Measurements from ENCODE around the gene LPO.

LPO gene

DNA sequence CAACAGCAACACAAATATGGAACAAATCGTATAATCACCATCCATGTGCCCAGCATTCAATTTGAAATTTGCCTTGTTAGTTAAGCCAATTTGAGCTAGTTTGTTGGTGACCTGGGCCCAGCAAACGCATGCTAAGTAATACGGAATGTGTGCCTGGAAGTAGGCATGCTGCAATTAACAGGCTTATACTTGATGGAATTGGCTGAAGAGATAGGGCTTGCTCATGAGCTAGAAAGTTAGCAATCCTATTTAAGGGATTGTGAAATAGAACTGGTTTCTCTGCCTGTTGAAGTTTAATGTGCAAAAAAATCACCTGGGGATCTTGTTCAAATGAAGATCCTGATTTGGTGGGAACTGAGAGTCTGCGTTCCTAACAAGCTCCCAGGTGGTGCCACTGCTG lies 8.5 kb upstream of the LPO start:
- no peak for DNase-seq

DNA sequence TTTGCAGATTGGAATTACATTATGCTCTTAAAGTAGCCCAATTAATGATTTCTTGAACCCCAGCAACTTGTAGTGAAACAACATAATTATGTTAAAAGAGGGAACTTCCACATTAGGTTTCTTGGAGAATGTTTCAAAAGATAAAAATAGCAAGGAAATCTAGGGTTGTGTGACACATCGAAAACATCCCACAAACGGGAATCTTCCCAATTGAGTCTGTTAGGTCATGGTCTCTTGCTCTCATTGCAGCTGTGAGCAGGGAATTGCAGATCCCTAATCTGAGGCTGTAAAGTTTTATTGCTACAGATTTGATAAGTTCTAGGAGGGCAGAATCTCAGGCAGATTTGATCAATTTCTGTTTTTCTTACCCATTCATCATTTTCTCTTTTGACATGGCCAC lies 6.7 kb upstream of the LPO start:
- no peak for DNase-seq

DNA sequence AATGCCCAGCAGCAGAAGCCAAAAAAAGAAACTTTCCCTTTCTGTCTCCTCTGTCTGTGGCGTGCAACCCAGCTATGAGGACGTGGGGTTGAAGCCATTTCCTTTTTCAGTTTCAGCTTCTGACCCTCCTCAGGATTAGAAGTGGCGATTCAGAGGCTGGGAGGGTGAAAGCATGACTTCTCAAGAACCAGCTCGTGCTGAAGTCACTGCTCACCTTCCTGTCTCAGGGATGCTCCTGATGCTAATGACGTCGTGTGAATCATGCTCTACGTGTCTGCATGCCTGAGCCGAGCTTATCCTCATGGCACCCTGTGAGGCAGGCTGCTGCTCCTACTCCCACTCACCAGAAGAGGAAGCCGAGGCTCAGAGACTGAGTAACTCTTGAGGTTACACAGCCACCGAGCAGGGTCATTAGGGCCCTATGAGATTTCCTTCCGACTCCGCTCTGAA lies 5.7 kb upstream of the LPO start:
- no peak for DNase-seq

DNA sequence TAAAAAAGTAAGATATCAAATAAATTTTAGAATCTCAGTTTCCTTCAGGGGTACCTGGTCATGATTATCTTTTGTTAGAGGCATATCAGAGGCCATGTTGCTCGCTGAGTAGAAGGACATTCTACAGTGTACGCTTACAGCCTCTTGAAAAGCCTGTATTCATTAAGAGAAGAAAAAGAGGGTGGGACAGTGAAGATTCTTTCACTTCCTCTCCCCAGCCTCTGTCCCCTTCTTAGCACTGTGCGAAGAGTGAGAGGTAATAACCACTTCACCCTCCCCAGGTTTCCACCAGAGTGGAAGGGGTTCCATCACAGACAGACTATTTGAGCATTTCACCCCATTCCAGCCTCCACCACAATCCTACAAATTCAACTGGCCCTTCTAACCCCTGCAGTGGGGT lies 4.8 kb upstream of the LPO start:
- DNase-seq = no peak

DNA sequence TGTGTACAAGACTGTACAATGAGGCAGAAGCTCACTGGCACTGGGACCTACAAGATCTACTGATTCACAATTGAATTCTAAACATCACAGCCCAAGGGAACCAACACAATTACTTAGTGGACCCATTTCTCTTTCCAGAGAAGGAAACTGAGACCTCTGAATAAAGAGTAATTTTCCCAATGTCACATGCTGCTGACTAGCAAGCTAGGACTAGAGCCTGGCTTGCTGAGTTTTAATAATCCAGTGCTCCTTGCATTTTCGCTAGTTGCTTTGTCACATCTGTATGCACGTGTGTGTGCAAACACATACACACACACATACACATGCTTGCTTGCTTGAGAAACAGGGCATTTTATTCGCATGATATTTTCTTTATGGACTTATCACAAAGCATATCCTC lies 3.9 kb upstream of the LPO start:
- DNase-seq = no peak

DNA sequence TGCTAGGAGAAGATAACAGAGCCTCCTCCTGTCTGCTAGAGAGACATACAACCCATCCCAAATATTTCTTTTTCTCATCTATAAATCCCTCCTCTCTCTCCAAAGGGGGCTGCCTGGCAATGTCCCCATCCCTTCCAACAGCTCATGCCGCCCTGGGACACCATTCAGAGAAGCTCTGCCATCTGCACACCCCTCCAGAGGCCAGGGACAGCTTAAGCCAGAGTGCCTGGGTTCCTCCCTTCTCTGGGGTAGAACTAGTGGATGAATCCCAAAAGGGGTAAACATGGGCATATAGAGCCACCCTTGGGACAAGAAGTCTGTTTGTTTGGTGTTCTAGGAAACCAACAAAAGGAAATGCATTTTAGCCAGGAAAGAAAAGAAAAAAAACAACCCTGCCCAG lies 2.6 kb upstream of the LPO start:
- DNase-seq = no peak

DNA sequence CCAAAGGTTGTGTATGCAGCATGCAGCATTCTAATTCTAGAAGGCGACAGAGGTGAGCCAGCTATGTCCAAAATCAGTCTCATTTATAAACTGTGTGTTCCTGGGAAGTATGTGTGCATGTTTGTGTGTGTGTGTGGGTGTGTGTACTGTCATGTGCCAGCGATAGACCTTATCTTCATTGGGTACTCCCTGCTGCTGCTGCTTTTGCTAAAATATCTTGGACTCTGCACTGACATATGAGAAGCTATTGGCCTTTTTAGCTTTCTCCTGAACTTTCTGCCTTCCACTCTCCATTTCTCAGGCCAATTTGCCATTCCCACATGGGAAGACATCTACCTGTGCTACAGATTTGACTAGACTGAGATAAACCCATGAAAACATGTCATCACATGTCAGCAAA lies 2.0 kb upstream of the LPO start:
- DNase-seq = no peak

DNA sequence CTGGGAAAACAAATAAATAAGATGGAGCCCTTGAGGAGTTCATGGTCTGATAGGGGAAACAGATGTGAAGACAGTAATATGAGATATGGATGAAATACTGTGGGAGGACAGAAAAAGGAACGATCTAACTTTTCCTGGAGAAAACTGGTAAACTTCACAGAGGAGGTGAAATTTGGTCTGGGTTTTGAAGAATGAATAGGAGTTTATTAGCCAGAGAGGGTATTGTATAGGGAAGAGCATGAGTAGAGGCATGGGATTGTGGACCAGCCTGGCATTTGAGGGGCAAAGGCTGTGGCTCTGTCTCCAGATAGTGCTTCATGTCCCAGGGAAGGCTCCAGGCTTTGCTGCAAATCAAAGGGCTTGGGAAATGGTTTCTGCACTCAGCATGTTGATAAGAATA lies 1.6 kb downstream of the LPO start:
- DNase-seq = no peak

DNA sequence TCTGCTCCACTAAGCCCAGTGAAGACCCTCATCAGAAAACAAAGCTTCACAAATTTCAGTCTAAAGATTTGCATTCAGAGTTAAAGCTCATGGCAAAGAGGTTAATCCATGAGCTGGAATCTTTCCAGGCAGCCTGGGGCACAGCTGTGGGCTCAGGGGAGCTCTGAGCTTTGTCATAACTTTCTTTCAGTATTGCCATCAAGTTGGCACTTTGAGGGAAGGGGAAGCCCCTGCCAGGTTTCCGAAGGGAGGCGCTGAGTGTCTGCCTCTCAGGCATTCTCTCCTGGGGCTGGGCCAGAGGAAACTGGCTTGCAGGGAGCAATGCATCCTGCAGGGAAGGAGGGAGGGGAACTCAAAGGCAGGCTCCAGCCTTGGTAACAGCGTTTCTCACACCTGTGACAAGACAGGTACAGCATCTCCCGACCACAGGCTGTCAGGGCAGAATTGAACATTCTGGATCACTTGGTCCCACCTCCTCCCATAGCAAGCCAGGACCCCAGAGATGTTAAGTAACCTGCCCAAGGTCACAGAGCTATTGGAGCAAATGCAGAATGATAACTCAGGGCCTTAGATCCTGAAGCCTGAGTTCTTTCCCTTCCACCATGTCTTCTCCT lies 3.9 kb downstream of the LPO start:
- DNase-seq = no peak

DNA sequence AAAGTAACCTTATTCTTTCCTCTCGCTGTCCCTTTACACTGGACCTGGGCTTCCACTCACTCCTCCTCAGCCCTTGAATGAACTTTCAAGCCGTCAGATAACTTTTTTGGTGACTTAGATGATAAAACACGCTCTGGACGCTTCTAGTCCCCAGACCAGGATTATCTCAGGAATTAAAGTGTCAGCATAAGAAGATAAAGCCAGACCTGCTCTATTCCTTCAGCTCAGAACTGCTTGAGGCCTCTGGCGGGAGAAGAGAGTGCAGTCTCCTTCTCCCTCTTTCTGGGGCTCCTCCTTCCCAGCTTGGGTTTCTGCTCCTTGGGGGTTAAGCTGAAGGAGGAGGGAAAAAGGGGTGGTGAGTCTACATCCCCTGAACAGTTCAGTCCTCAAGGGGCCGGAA lies 6.6 kb downstream of the LPO start:
- no peak for DNase-seq

DNA sequence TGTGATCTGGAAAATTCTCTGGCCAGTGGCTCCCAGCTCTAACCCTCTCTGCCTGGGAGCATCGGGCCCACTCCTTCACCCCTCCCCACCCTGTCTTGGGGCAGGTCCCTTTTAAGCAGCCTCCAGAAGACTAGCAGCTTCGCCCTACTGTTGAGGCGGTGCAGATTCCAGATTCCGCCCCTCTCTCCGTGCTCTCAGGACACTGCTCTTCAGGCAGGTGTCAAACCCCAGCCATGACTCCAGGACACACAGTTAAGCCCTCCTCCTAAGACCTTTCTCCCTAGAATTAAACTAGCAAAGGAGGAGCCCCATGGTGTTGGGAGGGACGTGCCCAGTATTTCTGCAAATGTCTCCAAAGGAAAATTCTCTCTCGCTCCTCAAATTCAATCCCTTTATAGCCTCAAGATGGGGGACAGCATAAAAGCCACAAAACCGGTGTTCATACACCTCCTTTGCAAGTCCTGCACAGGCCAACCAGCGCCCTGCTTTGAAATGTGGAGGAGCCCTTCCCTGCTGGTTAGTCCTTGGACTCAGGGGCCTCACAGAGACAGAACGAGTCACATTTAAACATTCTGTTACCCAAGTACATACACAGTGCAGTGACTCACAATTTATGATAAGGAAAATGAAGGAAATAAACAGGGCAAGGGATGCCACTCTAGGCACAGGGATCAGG lies 7.2 kb downstream of the LPO start:
- DNase-seq = no peak

DNA sequence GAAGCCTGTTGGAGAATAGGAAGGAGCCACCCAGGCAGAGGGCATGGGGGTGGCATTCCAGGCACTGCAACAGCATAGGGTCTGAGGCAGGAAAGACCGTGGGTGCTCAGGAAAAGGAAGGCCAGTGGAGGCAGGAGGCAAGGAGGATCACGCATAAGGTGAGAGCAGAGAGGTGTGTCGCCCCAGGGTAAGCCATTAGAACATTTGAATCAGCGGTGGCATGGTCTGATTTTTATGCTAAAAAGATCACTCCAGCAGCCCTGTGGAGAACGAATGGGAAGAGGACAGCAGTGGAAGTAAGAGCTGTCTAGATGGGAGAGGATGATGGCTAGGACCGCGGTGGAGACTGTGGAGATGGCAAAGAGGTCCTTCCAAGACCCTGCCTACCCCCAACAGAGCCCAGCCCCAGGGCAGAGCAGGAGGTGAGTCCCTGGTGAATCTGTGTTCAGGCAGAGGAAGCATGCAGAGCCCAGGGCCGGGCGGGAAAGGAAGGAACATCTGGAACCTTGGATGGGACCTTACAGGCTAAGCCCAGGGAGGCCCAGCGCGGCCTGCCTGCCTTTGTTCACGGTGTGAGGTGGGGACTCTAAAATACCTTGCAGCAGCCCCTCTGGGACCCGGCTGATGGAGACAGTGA lies 7.8 kb downstream of the LPO start:
- no peak for DNase-seq

DNA sequence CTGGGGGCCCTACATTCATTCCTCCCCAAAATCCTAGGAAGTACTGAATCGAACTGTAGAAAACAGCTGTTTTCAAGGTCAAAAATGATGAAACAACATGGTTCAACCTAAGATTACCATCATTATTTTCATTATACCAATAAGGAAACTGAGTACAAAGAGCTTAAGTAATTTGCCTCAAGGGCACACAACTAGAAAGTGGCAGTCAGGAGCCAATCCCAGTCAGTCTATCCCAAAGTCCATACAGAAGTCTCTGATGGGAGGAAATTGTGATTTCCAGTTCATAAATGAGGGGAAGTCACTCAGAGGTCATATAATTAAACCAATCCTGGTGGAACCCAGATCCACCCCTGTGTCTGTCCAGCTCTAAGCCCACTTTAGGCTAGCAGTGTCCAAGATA lies 8.4 kb downstream of the LPO start:
- no peak for DNase-seq

DNA sequence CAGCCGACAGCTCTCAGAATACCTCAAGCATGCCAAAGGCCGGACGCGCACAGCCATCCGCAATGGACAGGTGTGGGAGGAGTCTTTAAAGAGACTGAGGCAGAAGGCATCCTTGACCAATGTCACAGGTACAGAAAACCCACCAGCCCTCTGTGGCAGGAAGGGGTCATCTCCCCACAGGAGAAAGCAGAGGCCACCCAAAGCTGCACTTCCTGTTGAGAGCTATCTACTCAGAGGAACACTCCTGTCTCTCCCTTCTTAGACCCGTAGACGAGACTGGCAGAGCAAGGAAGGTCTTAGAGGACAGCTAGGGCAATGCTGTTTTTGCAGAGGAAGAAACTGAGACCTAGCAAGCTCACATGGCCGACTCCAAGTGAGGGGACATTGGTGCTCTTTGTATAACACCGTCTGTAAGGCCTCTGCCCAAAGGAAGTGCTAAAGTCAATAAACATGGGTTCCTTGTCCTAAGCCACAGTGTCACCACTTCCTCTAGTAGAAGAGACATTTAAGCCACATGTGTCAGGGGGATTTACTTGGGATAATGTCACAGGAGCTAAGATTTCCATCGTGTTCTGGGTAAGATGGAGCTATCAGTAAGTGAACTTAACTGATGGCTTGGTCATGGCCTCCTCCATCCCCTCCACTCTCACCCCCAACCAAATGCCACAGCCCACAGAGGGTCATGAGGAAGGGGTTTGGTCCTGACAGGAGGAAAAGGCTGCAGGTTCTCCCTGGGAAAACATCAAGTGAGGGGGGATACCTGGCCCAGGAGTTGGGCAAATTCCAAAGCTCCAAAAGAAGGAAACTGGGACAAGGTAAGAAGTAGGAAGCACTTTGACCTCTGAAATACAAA lies 9.4 kb downstream of the LPO start:
- no peak for DNase-seq

DNA sequence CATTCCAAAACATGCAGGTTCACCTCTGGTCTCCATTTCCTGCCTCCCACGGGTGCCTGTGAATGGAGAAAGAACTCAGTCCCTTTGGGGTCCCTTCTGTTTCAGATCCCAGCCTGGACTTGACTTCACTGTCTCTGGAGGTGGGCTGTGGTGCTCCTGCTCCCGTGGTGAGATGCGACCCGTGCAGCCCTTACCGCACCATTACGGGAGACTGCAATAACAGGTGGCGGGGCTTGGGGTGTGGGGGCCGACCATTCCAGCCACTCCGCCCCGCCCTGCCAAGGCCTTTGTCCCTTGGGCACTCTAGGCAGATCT lies 10.5 kb downstream of the LPO start:
- DNase-seq = no peak

DNA sequence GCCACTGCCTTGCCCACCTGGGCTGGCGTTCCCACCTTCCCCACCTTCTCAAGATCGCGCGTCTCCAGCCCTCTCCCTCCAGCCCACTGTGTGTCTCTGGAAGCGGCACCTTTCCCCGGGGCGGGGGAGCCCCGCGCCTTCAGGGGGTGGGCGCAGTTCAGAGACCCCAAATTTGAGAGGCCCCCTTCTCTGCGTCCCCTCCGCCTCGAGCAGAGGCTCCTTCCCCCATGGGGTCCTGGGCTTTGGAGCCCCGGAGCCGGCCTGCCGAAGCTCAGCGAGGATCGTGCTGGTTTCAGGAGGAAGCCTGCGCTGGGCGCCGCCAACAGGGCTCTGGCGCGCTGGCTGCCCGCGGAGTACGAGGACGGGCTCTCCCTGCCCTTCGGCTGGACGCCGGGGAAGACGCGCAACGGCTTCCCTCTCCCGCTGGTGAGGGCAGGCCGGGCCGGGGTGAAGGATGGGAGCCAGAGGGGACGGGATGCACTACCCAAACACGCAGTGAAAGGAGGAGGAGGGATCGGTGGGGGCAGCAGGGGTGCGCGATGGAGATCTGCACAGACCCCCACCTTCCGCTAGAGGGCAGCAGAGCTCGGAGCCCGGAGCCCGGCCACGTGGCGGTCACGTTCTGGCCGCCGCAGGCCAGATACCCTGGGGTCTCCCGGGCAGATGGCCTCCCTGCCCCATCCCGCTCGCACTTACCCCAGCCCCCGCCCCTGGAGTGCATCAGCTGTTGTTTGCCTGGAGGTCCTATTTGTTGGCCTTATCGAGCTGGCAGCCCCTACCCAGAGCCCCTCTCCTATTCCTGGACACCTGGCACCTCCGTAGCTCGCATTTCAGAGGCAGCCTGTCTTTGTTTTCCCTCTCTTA lies 11.1 kb downstream of the LPO start:
- peak; percentile 58 for DNase-seq

DNA sequence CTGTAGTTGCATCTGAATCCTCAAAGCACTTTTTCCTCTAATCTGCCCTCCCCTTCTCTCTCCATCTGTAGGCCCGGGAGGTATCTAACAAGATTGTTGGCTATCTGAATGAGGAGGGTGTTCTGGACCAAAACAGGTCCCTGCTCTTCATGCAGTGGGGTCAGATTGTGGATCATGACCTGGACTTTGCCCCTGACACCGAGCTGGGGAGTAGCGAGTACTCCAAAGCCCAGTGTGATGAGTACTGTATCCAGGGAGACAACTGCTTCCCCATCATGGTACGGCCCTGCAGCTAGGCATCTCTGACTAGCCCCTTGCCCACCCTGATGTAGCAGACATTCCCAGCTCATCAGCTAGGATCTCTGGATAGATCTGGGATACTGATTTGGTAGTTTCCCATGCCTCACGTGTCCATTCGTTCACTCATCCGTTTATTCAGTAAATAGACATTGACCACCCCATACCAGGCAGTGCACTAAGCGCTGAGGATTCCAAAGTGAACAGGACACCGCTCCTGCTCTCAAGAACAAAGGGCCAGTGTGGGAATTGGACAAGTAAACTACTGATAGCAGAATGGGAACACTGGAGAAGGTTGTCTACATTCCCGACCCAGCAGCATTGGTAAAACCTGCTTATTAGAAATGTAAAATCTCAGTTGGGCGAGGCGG lies 12.1 kb downstream of the LPO start:
- no peak for DNase-seq

DNA sequence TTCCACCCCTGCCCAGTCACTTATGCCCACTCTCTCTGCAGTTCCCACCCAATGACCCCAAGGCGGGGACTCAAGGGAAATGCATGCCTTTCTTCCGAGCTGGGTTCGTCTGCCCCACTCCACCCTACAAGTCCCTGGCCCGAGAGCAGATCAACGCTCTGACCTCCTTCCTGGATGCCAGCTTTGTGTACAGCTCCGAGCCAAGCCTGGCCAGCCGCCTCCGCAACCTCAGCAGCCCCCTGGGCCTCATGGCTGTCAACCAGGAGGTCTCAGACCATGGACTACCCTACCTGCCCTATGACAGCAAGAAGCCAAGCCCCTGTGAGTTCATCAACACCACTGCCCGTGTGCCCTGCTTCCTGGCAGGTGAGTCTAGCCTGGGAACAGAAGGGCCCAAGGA lies 13.8 kb downstream of the LPO start:
- no peak for DNase-seq

DNA sequence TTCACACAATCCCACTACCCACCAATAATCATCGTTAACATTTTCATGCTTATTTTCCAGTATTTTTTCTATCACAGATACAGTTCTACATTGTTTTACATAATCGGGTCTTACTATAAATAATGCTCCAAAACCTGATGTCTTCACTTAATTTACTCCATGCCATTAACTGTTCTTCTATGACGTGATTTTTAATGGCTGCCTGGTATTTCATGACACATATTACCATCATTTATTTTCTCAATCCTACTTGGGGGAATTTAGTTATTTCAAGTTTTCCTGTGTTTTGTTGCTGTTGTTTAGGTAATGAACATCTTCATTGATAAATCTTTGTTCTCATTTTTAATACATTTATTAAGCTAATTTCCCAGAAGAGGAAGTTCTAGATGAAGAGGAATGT lies 14.7 kb downstream of the LPO start:
- no peak for DNase-seq

DNA sequence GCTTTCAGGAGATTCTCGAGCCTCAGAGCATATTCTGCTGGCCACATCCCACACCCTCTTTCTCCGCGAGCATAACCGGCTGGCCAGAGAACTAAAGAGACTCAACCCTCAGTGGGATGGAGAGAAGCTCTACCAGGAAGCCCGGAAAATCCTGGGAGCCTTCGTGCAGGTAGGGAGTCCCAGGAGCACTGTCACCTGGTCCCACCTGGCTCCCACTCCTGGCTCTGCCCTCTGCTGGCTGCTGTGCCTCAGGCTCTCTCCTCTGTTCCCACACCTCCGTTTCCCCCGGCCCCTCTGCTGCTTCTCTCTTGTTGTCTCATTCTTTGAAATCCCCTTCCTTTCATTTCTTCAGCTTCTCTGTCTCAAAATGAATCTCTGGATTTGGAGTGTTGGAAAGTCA lies 16.4 kb downstream of the LPO start:
- no peak for DNase-seq

DNA sequence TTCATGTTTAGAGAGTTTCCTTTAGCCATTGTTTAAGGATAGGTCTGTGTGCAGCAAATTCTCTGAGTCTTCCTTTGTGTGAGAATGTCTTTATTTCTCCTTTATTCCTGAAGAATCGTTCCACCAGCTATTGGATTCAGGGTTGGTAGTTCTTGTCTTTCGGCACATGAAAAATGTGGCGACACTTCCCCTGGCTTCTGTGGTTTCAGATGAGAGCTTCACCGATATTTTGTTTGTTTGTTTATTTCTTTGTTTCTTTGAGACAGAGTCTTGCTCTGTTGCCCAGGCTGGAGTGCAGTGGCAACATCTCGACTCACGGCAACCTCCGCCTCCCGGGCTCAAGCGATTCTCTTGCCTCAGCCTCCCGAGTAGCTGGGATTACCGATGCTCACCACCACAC lies 23.8 kb downstream of the LPO start:
- DNase-seq = no peak

DNA sequence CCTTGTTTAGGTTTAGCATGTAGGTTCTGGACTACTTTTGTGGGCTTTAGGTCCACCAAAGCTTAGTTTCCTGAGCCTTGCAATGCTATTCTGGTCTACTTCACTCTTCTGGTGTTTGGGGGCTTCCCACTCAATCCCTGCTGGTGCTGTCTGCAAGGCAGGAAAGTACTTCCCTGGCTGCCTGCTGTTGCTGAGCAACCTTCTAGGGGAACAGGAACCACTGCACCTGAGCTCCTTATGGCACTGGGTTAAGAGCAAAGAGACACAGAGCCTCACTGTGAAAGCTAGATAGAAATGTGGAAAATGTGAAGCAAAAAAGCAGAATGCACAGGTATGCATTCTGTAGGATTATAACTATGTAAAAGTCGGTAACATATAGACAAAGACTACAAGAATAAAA lies 25.4 kb downstream of the LPO start:
- no peak for DNase-seq
